ENCODE results near the gene CCDC9B.
A peak's percentile ranks its signal among the peaks of the same experiment; 100 is the strongest.

Gene CCDC9B

GRCh38 chr15:40323239-40323952 is 17.3 kb downstream of the CCDC9B start, which contains the start of gene INAFM2:
TSS of gene INAFM2 (plus strand) at chr15:40323692. CDS start at chr15:40324056, 364 bp downstream.
- DNase-seq (ENCODE audit: low read depth, low spot score) = no peak
- TF ChIP-seq, protein P1, sequence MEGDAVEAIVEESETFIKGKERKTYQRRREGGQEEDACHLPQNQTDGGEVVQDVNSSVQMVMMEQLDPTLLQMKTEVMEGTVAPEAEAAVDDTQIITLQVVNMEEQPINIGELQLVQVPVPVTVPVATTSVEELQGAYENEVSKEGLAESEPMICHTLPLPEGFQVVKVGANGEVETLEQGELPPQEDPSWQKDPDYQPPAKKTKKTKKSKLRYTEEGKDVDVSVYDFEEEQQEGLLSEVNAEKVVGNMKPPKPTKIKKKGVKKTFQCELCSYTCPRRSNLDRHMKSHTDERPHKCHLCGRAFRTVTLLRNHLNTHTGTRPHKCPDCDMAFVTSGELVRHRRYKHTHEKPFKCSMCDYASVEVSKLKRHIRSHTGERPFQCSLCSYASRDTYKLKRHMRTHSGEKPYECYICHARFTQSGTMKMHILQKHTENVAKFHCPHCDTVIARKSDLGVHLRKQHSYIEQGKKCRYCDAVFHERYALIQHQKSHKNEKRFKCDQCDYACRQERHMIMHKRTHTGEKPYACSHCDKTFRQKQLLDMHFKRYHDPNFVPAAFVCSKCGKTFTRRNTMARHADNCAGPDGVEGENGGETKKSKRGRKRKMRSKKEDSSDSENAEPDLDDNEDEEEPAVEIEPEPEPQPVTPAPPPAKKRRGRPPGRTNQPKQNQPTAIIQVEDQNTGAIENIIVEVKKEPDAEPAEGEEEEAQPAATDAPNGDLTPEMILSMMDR (IDR thresholded peaks at IDR 0.05; ENCODE audit: insufficient read depth, low read length, missing control alignments) = peak; percentile 70
- ChIA-PET POLR2A (interaction anchor here (0.6 to 1.5 kb wide), 7 partner anchors 11 to 742 kb away, joined by 3 to 13 read pairs (median 4); partner anchors contain the start of genes IVD and THBS1), CTCF (interaction anchor here (0.8 to 24.3 kb wide), 16 partner anchors 9 to 276 kb away, joined by 3 to 500 read pairs (median 6); partner anchors contain the start of genes ANKRD63, CCDC9B, DISP2 and KNSTRN)
- H3K4me3 ChIP-seq (ENCODE audit: low read depth, low read length) = peak within 1 kb of the TSS; percentile 73

- no peak for DNase-seq (ENCODE audit: low read depth, low spot score)
- ChIA-PET CTCF (interaction anchor here (0.8 to 24.3 kb wide), 20 partner anchors 8 to 275 kb away, joined by 3 to 500 read pairs (median 6); partner anchors contain the start of genes ANKRD63, CCDC9B, DISP2 and IVD), POLR2A (interaction anchor here (0.6 to 1.5 kb wide), 7 partner anchors 11 to 742 kb away, joined by 3 to 13 read pairs (median 4); partner anchors contain the start of genes IVD and THBS1)
- H3K4me3 ChIP-seq (ENCODE audit: low read depth, low read length) = peak overlapping the region; percentile 73
- TF ChIP-seq, protein P1 (IDR thresholded peaks at IDR 0.05; ENCODE audit: insufficient read depth, low read length, missing control alignments) = no peak
Measured at GRCh38 chr15:40322531-40323238, 18.1 kb downstream of the CCDC9B start.

- ChIA-PET CTCF (interaction anchor here (0.7 to 24.3 kb wide), 22 partner anchors 12 to 274 kb away, joined by 3 to 500 read pairs (median 6); partner anchors contain the start of genes ANKRD63, BAHD1, CCDC9B and IVD), POLR2A (no interaction called here)
- no peak for DNase-seq (ENCODE audit: low read depth, low spot score)
- TF ChIP-seq, protein P1 (IDR thresholded peaks at IDR 0.05; ENCODE audit: insufficient read depth, low read length, missing control alignments) = peak; percentile 70
- H3K4me3 ChIP-seq (ENCODE audit: low read depth, low read length) = no peak overlapping the region
Measured at GRCh38 chr15:40320931-40321371, 19.8 kb downstream of the CCDC9B start.

DNA sequence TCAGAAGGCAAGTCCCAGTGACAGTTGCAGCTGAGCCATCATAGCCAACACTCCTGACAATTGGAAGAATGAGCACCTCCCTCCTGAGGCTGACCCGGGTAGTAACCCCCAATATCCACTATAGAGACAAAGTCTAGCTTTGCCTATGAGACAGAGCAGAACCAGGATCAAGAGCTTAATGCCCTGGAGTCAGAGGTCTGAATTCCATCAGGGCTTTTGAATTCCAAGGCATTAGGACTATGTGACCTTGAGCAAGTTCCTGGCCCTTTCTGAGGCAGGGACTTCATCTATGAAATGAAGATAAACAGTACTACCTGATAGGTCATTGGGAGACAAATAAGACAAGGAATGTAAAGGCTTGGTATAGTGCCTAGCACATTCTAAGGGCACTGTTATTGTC is 20.3 kb downstream of the CCDC9B start:
- no peak for DNase-seq (ENCODE audit: low read depth, low spot score)
- TF ChIP-seq, protein P1 (IDR thresholded peaks at IDR 0.05; ENCODE audit: insufficient read depth, low read length, missing control alignments) = no peak
- H3K4me3 ChIP-seq (ENCODE audit: low read depth, low read length) = no peak overlapping the region
- ChIA-PET CTCF (interaction anchor here (1.0 to 24.3 kb wide), 15 partner anchors 11 to 103 kb away, joined by 3 to 500 read pairs (median 14); partner anchors contain the start of genes ANKRD63, CCDC9B, IVD and PLCB2), POLR2A (no interaction called here)

DNA sequence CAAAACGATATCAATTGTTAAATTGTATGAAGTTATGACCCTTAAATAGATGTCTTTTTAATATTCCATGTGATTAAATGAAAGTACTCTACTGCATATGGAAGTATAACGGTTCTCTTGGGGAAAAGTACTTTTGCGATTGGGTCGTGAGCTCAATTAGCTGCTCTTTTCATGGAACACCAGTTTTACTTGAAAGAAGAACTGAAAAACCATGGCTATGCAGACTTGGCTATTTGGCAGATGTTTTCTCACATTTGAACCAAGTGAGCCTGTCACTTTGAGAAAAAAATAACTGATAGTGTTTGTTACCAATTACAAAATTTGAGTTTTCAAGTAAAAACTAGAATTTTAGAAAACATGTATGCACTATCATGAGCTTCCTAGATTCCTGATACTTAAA is 23.2 kb downstream of the CCDC9B start:
- TF ChIP-seq, protein P1 (IDR thresholded peaks at IDR 0.05; ENCODE audit: insufficient read depth, low read length, missing control alignments) = no peak
- DNase-seq (ENCODE audit: low read depth, low spot score) = no peak
- ChIA-PET POLR2A (no interaction called here), CTCF (interaction anchor here (1.2 to 24.3 kb wide), 8 partner anchors 9 to 113 kb away, joined by 3 to 500 read pairs (median 130); partner anchors contain the start of genes ANKRD63, CCDC9B and PLCB2)
- no peak overlapping the region for H3K4me3 ChIP-seq (ENCODE audit: low read depth, low read length)

Data from AG04449 (cell line).